Spinal cord (tissue), 10 donors: ENCODE data around the gene NT5C3A. TPM values are rescaled to one million over a fixed set of nuclear protein-coding genes. Genes with fewer than 3 reads are reported as not detected.
A peak's percentile ranks its signal among the peaks of the same experiment; 100 is the strongest.
"Not testable (repeated sequence)": the region's sequence is repeated elsewhere in the genome, so short reads cannot be mapped to it uniquely, and the experiment has no call there.

ENCODE experiments used
- DNase-seq, 6 donors: peaks; one replicate each; pipeline versions ENCODE4 v3.0.0 to v3.0.0-alpha.2; 2013 to 2015; ENCODE audit warnings: low spot score in 6 of 6, low read depth in 4 of 6
- H3K27ac ChIP-seq: one replicate; pipeline ENCODE4 v1.5.1; 2013; ENCODE audit warnings: low read depth, low read length, control low read depth
- H3K27me3 ChIP-seq: one replicate; pipeline ENCODE4 v1.6.1; 2013; ENCODE audit warnings: low read length; ENCODE audit not compliant: control insufficient read depth, insufficient read depth
- H3K36me3 ChIP-seq: one replicate; pipeline ENCODE4 v1.6.1; 2013; ENCODE audit warnings: low read length; ENCODE audit not compliant: control insufficient read depth, insufficient read depth
- H3K4me1 ChIP-seq: one replicate; pipeline ENCODE4 v1.6.1; 2013; ENCODE audit warnings: low read length; ENCODE audit not compliant: control insufficient read depth, insufficient read depth
- H3K4me3 ChIP-seq: one replicate; pipeline ENCODE4 v1.5.1; 2013; ENCODE audit warnings: low read depth, low read length, control low read depth
- H3K9me3 ChIP-seq: one replicate; pipeline ENCODE4 v1.6.1; 2013; ENCODE audit warnings: low read length; ENCODE audit not compliant: control insufficient read depth, insufficient read depth
- WGBS: methylation state at CpG from one replicate; pipeline ENCODE4 v1.1.5; 2013; ENCODE audit warnings: missing lambda C conversion rate; ENCODE audit not compliant: insufficient coverage; 5-methylcytosine and 5-hydroxymethylcytosine counted together
- polyA plus RNA-seq, 2 donors: library from polyadenylated mRNA; unstranded; fragments of 120-200 nt; gene quantifications; one replicate each; pipeline ENCODE4 v1.2.1, GENCODE V29; 2013; ENCODE audit not compliant: insufficient read length in 2 of 2
- total RNA-seq, 2 donors: library from RNA; depleted of rRNA in 1 of 2; stranded (reverse); fragments of 120-200 nt in 1 of 2; fragments of >200 nt in 1 of 2; gene quantifications; one replicate each; pipeline versions ENCODE4 v1.2.3 to v1.2.4, GENCODE V29; 2013 to 2014
- donor health status: healthy.

Gene NT5C3A
- total and polyA plus RNA-seq, 4 donors: 28.3 to 52.6 (median 46.7) TPM

- no peaks in the 10 kb centered on the region for H3K27me3 ChIP-seq
- H3K36me3 ChIP-seq: peaks cover 18% of the 10 kb centered on the region
- H3K9me3 ChIP-seq: no peaks in the 10 kb centered on the region
- no peak overlapping the region for H3K27ac ChIP-seq
- H3K4me1 ChIP-seq: no peaks in the 10 kb centered on the region
- no peak for DNase-seq
- WGBS: 100% methylated on average over 1 of the region's 4 CpGs
- H3K4me3 ChIP-seq: no peak overlapping the region
Measured at GRCh38 chr7:33024189-33024757, 38.3 kb downstream of the NT5C3A start.

- no peak for DNase-seq
- Histone ChIP-seq H3K4me3 (no peak overlapping the region), H3K4me1 (no peaks in the 10 kb centered on the region), H3K9me3 (no peaks in the 10 kb centered on the region), H3K27me3 (no peaks in the 10 kb centered on the region), H3K27ac (no peak overlapping the region), H3K36me3 (peaks cover 16% of the 10 kb centered on the region)
Measured at GRCh38 chr7:33012364-33012763, 50.2 kb downstream of the NT5C3A start.

GRCh38 chr7:33009734-33010133 lies 52.8 kb downstream of the NT5C3A start:
- no peaks in the 10 kb centered on the region for H3K27me3 ChIP-seq
- no peaks in the 10 kb centered on the region for H3K4me1 ChIP-seq
- H3K9me3 ChIP-seq: no peaks in the 10 kb centered on the region
- no peak overlapping the region for H3K4me3 ChIP-seq
- no peak overlapping the region for H3K27ac ChIP-seq
- 86% methylated on average over 1 of the region's 2 CpGs for WGBS
- DNase-seq: no peak
- H3K36me3 ChIP-seq: peaks cover 6% of the 10 kb centered on the region

- not testable (repeated sequence) for H3K27ac ChIP-seq, H3K9me3 ChIP-seq, H3K36me3 ChIP-seq, H3K4me1 ChIP-seq, H3K4me3 ChIP-seq, DNase-seq, H3K27me3 ChIP-seq
- WGBS: no CpG with 5 or more reads among the region's 4 CpGs
Measured at GRCh38 chr7:33005690-33006089, 56.9 kb downstream of the NT5C3A start.

GRCh38 chr7:33005193-33005592 lies 57.4 kb downstream of the NT5C3A start:
- H3K27ac ChIP-seq, H3K4me1 ChIP-seq, DNase-seq, H3K27me3 ChIP-seq, H3K9me3 ChIP-seq, H3K36me3 ChIP-seq, H3K4me3 ChIP-seq: not testable (repeated sequence)
- WGBS: 92% methylated on average over 7 of the region's 8 CpGs

- not testable (repeated sequence) for H3K4me1 ChIP-seq, H3K27ac ChIP-seq, H3K27me3 ChIP-seq, H3K36me3 ChIP-seq, DNase-seq, H3K9me3 ChIP-seq, H3K4me3 ChIP-seq
- WGBS: 88% methylated on average over 10 of the region's 10 CpGs
Measured at GRCh38 chr7:33004104-33004616, 58.4 kb downstream of the NT5C3A start.

- DNase-seq: peak in 1 of 6 donors; percentile 21
- not testable (repeated sequence) for H3K9me3 ChIP-seq, H3K27me3 ChIP-seq, H3K4me3 ChIP-seq, H3K36me3 ChIP-seq, H3K4me1 ChIP-seq, H3K27ac ChIP-seq
Measured at GRCh38 chr7:33003111-33003510, 59.5 kb downstream of the NT5C3A start.

GRCh38 chr7:32999380-32999779 lies 63.2 kb downstream of the NT5C3A start:
- 28% methylated on average over 3 of the region's 4 CpGs for WGBS
- not testable (repeated sequence) for H3K36me3 ChIP-seq

GRCh38 chr7:32998361-32999171 lies 64.0 kb downstream of the NT5C3A start:
- H3K36me3 ChIP-seq, H3K4me1 ChIP-seq, H3K27me3 ChIP-seq, H3K4me3 ChIP-seq, H3K9me3 ChIP-seq: not testable (repeated sequence)
- H3K27ac ChIP-seq: peak overlapping the region; percentile 52
- DNase-seq: peak in 4 of 6 donors; percentile 2 to 67 (median 25)
- WGBS: 7% methylated on average over 10 of the region's 14 CpGs

More at GRCh38 chr7:32999380-32999779, 63.2 kb downstream of the NT5C3A start:
- not testable (repeated sequence) for H3K27me3 ChIP-seq, H3K4me1 ChIP-seq, DNase-seq, H3K4me3 ChIP-seq, H3K9me3 ChIP-seq
- peak overlapping the region; percentile 40 for H3K27ac ChIP-seq

- H3K27ac ChIP-seq: peak overlapping the region; percentile 52
- H3K4me3 ChIP-seq, H3K36me3 ChIP-seq, H3K9me3 ChIP-seq, H3K27me3 ChIP-seq, H3K4me1 ChIP-seq: not testable (repeated sequence)
- no CpG with 5 or more reads among the region's 4 CpGs for WGBS
- peak in 1 of 6 donors; percentile 9 for DNase-seq
Measured at GRCh38 chr7:32997956-32998355, 64.6 kb downstream of the NT5C3A start.
